Measurements from ENCODE around the gene KIAA1549. TPM values are rescaled to one million over a fixed set of nuclear protein-coding genes. Genes with fewer than 3 reads are reported as not detected.
A peak's percentile ranks its signal among the peaks of the same experiment; 100 is the strongest.

The KIAA1549 gene
- total and polyA plus RNA-seq, 11 donors: 0.91 to 4.8 (median 2.0) TPM

DNA sequence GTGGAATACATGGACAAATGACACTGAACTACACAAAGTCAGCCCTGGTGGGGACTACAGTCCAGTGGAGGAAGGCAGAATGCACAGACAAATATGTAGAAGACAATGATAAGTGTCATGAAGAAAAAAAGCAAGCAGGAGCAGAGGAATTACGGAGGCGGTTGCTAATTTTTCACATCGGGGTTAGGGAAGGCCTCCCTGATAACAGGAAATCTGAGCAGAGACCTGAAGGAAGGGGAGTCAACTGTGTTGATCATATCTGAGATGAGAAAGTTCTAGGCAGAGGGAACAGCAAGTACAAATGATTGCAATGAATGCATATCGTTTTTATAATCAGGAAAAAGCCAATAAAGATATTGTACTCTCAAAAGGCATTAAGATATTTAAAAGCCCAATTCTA lies 14.0 kb downstream of the KIAA1549 start:
- H3K9me3 ChIP-seq: no peaks in the 10 kb centered on the region
- no peak for TF ChIP-seq POLR2A (IDR thresholded peaks at IDR 0.05)
- TF ChIP-seq, protein P1, sequence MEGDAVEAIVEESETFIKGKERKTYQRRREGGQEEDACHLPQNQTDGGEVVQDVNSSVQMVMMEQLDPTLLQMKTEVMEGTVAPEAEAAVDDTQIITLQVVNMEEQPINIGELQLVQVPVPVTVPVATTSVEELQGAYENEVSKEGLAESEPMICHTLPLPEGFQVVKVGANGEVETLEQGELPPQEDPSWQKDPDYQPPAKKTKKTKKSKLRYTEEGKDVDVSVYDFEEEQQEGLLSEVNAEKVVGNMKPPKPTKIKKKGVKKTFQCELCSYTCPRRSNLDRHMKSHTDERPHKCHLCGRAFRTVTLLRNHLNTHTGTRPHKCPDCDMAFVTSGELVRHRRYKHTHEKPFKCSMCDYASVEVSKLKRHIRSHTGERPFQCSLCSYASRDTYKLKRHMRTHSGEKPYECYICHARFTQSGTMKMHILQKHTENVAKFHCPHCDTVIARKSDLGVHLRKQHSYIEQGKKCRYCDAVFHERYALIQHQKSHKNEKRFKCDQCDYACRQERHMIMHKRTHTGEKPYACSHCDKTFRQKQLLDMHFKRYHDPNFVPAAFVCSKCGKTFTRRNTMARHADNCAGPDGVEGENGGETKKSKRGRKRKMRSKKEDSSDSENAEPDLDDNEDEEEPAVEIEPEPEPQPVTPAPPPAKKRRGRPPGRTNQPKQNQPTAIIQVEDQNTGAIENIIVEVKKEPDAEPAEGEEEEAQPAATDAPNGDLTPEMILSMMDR (IDR thresholded peaks at IDR 0.05): no peak
- H3K27me3 ChIP-seq: no peaks in the 10 kb centered on the region
- ATAC-seq (no peak), DNase-seq (no peak)
- peak overlapping the region in 5 of 12 donors; percentile 1 to 24 (median 12) for H3K27ac ChIP-seq
- H3K36me3 ChIP-seq: no peaks in the 10 kb centered on the region
- intact Hi-C loops (cut with DNase I): no loop called here
- 46 to 56% (median 52%) methylated on average over 4 of the region's 4 CpGs for WGBS, 4 donors
- H3K4me1 ChIP-seq: peaks cover 0 to 14% (median 0%) of the 10 kb centered on the region in 12 donors
- no peak overlapping the region for H3K4me3 ChIP-seq

DNA sequence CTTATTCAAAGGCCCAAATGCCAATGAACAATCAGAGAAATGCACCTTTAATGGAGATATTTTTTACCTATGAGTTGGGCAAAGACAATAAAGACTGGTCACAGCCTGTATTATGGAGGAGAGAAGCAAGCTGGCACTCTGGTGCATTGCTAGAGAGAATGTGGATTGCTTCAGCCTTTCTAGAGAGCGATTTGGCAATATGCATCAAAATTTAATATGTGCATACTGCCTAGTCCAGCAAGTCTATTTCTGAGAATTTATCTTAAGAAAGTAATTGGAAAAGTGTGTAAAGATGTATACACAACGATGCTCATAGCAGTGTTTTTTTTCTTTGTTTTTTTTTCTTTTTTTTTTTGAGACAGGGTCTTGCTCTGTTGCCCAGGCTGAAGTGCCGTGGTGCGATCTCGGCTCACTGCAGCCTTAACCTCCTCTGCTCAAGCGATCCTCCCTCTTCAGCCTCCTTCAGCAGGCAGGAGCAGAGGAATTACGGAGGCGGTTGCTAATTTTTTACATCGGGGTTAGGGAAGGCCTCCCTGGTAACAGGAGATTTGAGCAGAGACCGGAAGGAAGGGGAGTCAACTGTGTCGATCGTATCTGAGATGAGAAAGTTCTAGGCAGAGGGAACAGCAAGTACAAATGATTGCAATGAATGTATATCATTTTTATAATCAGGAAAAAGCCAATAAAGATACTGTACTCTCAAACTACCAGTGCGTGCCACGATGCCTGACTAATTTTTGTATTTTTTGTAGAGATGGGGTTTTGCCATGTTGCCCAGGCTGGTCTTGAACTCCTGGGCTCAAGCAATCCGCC lies 16.4 kb downstream of the KIAA1549 start:
- intact Hi-C loops (cut with DNase I): no loop called here
- no peaks in the 10 kb centered on the region for H3K36me3 ChIP-seq
- 81 to 84% (median 84%) methylated on average over 15 of the region's 15 CpGs for WGBS, 4 donors
- H3K27ac ChIP-seq: no peak overlapping the region
- DNase-seq (no peak), ATAC-seq (no peak)
- no peaks in the 10 kb centered on the region for H3K27me3 ChIP-seq
- no peaks in the 10 kb centered on the region for H3K9me3 ChIP-seq
- TF ChIP-seq, protein P1 (IDR thresholded peaks at IDR 0.05): no peak
- TF ChIP-seq POLR2A (IDR thresholded peaks at IDR 0.05): no peak
- peaks cover 0 to 26% (median 5%) of the 10 kb centered on the region in 12 donors for H3K4me1 ChIP-seq
- H3K4me3 ChIP-seq: no peak overlapping the region

DNA sequence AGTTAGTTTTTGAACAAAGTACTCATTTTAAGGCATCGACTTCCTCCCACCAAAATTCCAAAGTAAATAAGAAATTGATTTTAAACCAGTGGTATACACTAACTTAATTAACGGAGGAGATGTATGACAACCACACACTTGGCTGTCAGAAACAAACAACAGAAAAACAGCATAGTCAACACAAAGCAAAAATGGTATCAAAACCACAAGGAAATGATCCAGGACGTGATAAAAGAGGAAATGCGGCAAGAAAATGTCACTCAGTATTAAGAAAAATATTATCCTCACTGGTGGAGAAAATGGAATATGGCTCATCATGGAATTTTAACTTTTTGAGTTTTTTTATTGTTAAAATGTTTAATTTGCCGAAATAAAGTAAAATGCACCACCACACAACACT lies 17.5 kb downstream of the KIAA1549 start:
- intact Hi-C loops (cut with DNase I): no loop called here
- no peak for DNase-seq
- no peak overlapping the region for H3K27ac ChIP-seq
- no peak for TF ChIP-seq POLR2A (IDR thresholded peaks at IDR 0.05)
- TF ChIP-seq, protein P1 (IDR thresholded peaks at IDR 0.05): no peak
- 76 to 81% (median 77%) methylated on average over 5 of the region's 5 CpGs for WGBS, 4 donors
- no peaks in the 10 kb centered on the region for H3K36me3 ChIP-seq
- H3K4me1 ChIP-seq: peaks cover 0 to 26% (median 5%) of the 10 kb centered on the region in 12 donors
- no peaks in the 10 kb centered on the region for H3K27me3 ChIP-seq
- no peak overlapping the region for H3K4me3 ChIP-seq
- no peak for ATAC-seq
- H3K9me3 ChIP-seq: no peaks in the 10 kb centered on the region

DNA sequence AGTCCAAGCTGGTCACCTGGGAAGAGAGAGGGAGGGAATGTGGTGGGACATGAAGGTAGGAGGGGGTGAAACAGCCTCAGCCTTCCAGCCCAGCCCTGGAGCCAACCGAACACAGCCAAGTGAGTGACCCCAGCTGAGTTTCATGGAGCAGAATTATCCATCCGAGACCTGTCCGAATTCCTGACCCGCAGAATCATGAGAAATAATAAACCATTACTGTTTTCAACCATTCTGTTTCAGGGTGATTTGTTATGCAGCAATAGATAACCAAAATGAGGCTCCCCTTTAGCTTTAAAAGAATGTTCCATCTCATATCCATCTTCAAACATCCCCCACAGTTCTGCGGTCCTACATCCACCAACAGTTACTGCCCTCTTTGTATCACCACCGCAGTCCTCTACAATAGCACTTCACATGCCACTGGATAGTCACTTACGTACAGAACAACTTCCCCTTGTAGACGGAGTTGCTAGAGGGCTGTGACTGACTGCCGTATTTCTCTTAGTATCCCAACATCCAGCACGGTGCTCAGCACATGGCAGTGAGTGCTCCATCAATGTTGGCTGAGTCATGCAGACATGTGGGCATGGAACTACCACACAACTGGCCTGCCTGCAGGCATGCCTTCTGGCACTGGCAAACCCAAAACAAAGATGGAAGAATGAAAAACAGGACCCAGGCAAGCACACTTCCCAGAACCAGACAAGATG lies 18.5 kb downstream of the KIAA1549 start:
- Histone ChIP-seq H3K4me3 (no peak overlapping the region), H3K4me1 (peaks cover 0 to 24% (median 4%) of the 10 kb centered on the region in 12 donors), H3K36me3 (no peaks in the 10 kb centered on the region), H3K27me3 (no peaks in the 10 kb centered on the region), H3K9me3 (no peaks in the 10 kb centered on the region), H3K27ac (no peak overlapping the region)
- ATAC-seq (peak in 1 of 4 donors; percentile 51), DNase-seq (no peak)
- WGBS, 4 donors: 81 to 88% (median 86%) methylated on average over 10 of the region's 10 CpGs
- TF ChIP-seq, protein P1 (IDR thresholded peaks at IDR 0.05): no peak
- no peak for TF ChIP-seq POLR2A (IDR thresholded peaks at IDR 0.05)
- intact Hi-C loops (cut with DNase I): no loop called here
